GM12878 (cell line): ENCODE measurements around the gene NRIP3.

Source experiments
- CTCF ChIP-seq, 3 experiments: IDR thresholded peaks in 2 of 3; conservative IDR thresholded peaks in 1 of 3; 2 replicates each; pipeline ENCODE4 v1.5.1; 2011; ENCODE audit warnings: low read depth in 3 of 3, low read length in 3 of 3, mild to moderate bottlenecking in 3 of 3, control low read depth in 2 of 3, moderate library complexity in 2 of 3, inconsistent platforms in 1 of 3, mixed read lengths in 1 of 3; ENCODE audit not compliant: control insufficient read depth in 2 of 3, insufficient read depth in 1 of 3; ENCODE audit errors: extremely low read depth in 1 of 3
- KDM1A ChIP-seq: fragments of 200-600 bp; sonication (generic); IDR thresholded peaks from 2 replicates; pipeline ENCODE4 v1.6.1; 2016; ENCODE audit warnings: borderline replicate concordance

- TF ChIP-seq KDM1A (no peak), CTCF (IDR thresholded peaks at IDR 0.05 in 2 of 3, conservative IDR thresholded peaks at IDR 0.05 in 1 of 3; ENCODE audit: control insufficient read depth in 2 of 3, extremely low read depth in 1 of 3, insufficient read depth in 1 of 3, low read depth in 3 of 3, low read length in 3 of 3) (no peak)
Measured at GRCh38 chr11:9037046-9037780, 33.4 kb upstream of the NRIP3 start.
